Mesenchymal stem cell (in vitro differentiated cells and primary cell): ENCODE data around the gene PTEN.
"Not testable (repeated sequence)": the region's sequence is repeated elsewhere in the genome, so short reads cannot be mapped to it uniquely, and the experiment has no call there.

Experiments
- DNase-seq: peaks from one replicate; pipeline ENCODE4 v3.0.0-alpha.2; 2013
- H2AFZ ChIP-seq: one replicate; pipeline ENCODE4 v1.6.1; 2013; ENCODE audit warnings: low read depth, mild to moderate bottlenecking, control low read depth, inconsistent platforms, low read length, moderate library complexity
- H2AK5ac ChIP-seq: 2 replicates; pipeline ENCODE4 v1.6.1; 2013; ENCODE audit warnings: low read length, moderate library complexity, mild to moderate bottlenecking, inconsistent platforms; ENCODE audit not compliant: severe bottlenecking
- H2BK120ac ChIP-seq: one replicate; pipeline ENCODE4 v1.6.1; 2013; ENCODE audit warnings: low read depth, mild to moderate bottlenecking, inconsistent platforms, low read length, moderate library complexity
- H2BK12ac ChIP-seq, 2 experiments: one replicate each; pipeline ENCODE4 v1.6.1; 2013; ENCODE audit warnings: inconsistent platforms in 2 of 2, low read length in 2 of 2, mild to moderate bottlenecking in 2 of 2, moderate library complexity in 2 of 2, control low read depth in 1 of 2
- H2BK15ac ChIP-seq: one replicate; pipeline ENCODE4 v1.6.1; 2013; ENCODE audit warnings: mild to moderate bottlenecking, low read depth, inconsistent platforms; ENCODE audit not compliant: poor library complexity, severe bottlenecking
- H2BK5ac ChIP-seq: 2 replicates; pipeline ENCODE4 v1.6.1; 2013; ENCODE audit warnings: low read depth, mild to moderate bottlenecking, low read length, control low read depth, inconsistent platforms; ENCODE audit not compliant: poor library complexity, severe bottlenecking
- H3K14ac ChIP-seq, 2 experiments: one replicate each; pipeline ENCODE4 v1.6.1; 2013; ENCODE audit warnings: inconsistent platforms in 2 of 2, low read length in 2 of 2, control low read depth in 1 of 2, mild to moderate bottlenecking in 1 of 2, moderate library complexity in 1 of 2
- H3K18ac ChIP-seq, 2 experiments: one replicate each; pipeline ENCODE4 v1.6.1; 2013; ENCODE audit warnings: inconsistent platforms in 2 of 2, low read length in 2 of 2, control low read depth in 1 of 2, low read depth in 1 of 2, mild to moderate bottlenecking in 1 of 2
- H3K23ac ChIP-seq, 2 experiments: one replicate each; pipeline ENCODE4 v1.6.1; 2013; ENCODE audit warnings: inconsistent platforms in 2 of 2, low read length in 2 of 2, mild to moderate bottlenecking in 2 of 2, moderate library complexity in 2 of 2, control low read depth in 1 of 2
- H3K27ac ChIP-seq: 2 replicates; pipeline ENCODE4 v1.5.1; 2013; ENCODE audit warnings: mild to moderate bottlenecking, moderate library complexity, low read length, control low read depth, inconsistent platforms; ENCODE audit not compliant: poor library complexity, severe bottlenecking
- H3K27me3 ChIP-seq, 2 experiments: 2 replicates each; pipeline versions ENCODE4 v1.6.1 to v1.7.0; 2013; ENCODE audit warnings: low read length in 2 of 2, mild to moderate bottlenecking in 2 of 2, moderate library complexity in 2 of 2, control low read depth in 1 of 2, inconsistent platforms in 1 of 2; ENCODE audit not compliant: control insufficient read depth in 1 of 2, insufficient read depth in 1 of 2
- H3K36me3 ChIP-seq, 2 experiments: 2 replicates each; pipeline versions ENCODE4 v1.6.1 to v1.7.0; 2013; ENCODE audit warnings: low read length in 2 of 2, control low read depth in 1 of 2, inconsistent platforms in 1 of 2, low read depth in 1 of 2, mild to moderate bottlenecking in 1 of 2; ENCODE audit not compliant: insufficient read depth in 2 of 2, control insufficient read depth in 1 of 2
- H3K4ac ChIP-seq, 2 experiments: one replicate each; pipeline ENCODE4 v1.6.1; 2013; ENCODE audit warnings: inconsistent platforms in 2 of 2, low read length in 2 of 2, mild to moderate bottlenecking in 2 of 2, moderate library complexity in 2 of 2, control low read depth in 1 of 2, low read depth in 1 of 2
- H3K4me1 ChIP-seq: 2 replicates; pipeline ENCODE4 v1.6.1; 2013; ENCODE audit warnings: low read depth, low read length, control low read depth; ENCODE audit not compliant: control insufficient read depth, insufficient read depth
- H3K4me2 ChIP-seq: 2 replicates; pipeline ENCODE4 v1.6.1; 2013; ENCODE audit warnings: low read length, mild to moderate bottlenecking, inconsistent platforms; ENCODE audit not compliant: poor library complexity, severe bottlenecking
- H3K4me3 ChIP-seq, 2 experiments: 2 replicates each; pipeline versions ENCODE4 v1.5.1 to v1.7.0; 2013; ENCODE audit warnings: low read length in 2 of 2, mild to moderate bottlenecking in 2 of 2, control low read depth in 1 of 2, low read depth in 1 of 2; ENCODE audit not compliant: insufficient read depth in 1 of 2
- H3K79me1 ChIP-seq: replicated peaks from 2 replicates; pipeline ENCODE4 v1.6.1; 2013; ENCODE audit warnings: mild to moderate bottlenecking, control low read depth, low read length, inconsistent platforms; ENCODE audit not compliant: poor library complexity, severe bottlenecking
- H3K9ac ChIP-seq: 2 replicates; pipeline ENCODE4 v1.7.0; 2013; ENCODE audit warnings: mild to moderate bottlenecking, low read length, moderate library complexity
- H3K9me3 ChIP-seq: 2 replicates; pipeline ENCODE4 v1.7.0; 2013; ENCODE audit warnings: mild to moderate bottlenecking, low read length; ENCODE audit not compliant: control insufficient read depth
- H4K8ac ChIP-seq: one replicate; pipeline ENCODE4 v1.6.1; 2013; ENCODE audit warnings: inconsistent platforms, mild to moderate bottlenecking, low read length, moderate library complexity
- H4K91ac ChIP-seq: one replicate; pipeline ENCODE4 v1.6.1; 2013; ENCODE audit warnings: mild to moderate bottlenecking, low read length, inconsistent platforms
- WGBS: methylation state at CpG from one replicate; pipeline ENCODE4 v1.1.7; 2013; ENCODE audit warnings: mixed read lengths; 5-methylcytosine and 5-hydroxymethylcytosine counted together

The PTEN gene

GRCh38 chr10:87846023-87846422 is 17.4 kb upstream of the PTEN start:
- WGBS = 55% methylated on average over 7 of the region's 7 CpGs
- H2AK5ac ChIP-seq = no peak overlapping the region
- H3K27me3 ChIP-seq = no peaks in the 10 kb centered on the region
- peak; percentile 93 for DNase-seq
- no peak overlapping the region for H2AFZ ChIP-seq
- H2BK12ac ChIP-seq = no peak overlapping the region
- H4K91ac ChIP-seq = peak overlapping the region; percentile 2
- H3K9me3 ChIP-seq = no peaks in the 10 kb centered on the region
- no peak overlapping the region for H3K4ac ChIP-seq
- no peak overlapping the region for H3K4me2 ChIP-seq
- no peak overlapping the region for H3K27ac ChIP-seq
- H3K14ac ChIP-seq = no peak overlapping the region
- no peak overlapping the region for H3K23ac ChIP-seq
- peak overlapping the region; percentile 9 for H4K8ac ChIP-seq
- no peaks in the 10 kb centered on the region for H3K36me3 ChIP-seq
- no peak overlapping the region for H3K18ac ChIP-seq
- H3K4me3 ChIP-seq = no peak overlapping the region
- peaks cover 3% of the 10 kb centered on the region for H3K4me1 ChIP-seq
- no peak overlapping the region for H3K9ac ChIP-seq
- peaks cover 2% of the 10 kb centered on the region for H3K79me1 ChIP-seq
- no peak overlapping the region for H2BK5ac ChIP-seq
- H2BK120ac ChIP-seq = no peak overlapping the region
- no peak overlapping the region for H2BK15ac ChIP-seq

GRCh38 chr10:87846711-87847110 is 16.7 kb upstream of the PTEN start:
- not testable (repeated sequence) for H3K14ac ChIP-seq, H2AFZ ChIP-seq, H3K4ac ChIP-seq, H4K91ac ChIP-seq, H3K23ac ChIP-seq, H4K8ac ChIP-seq, H2BK12ac ChIP-seq, H3K4me2 ChIP-seq, H2AK5ac ChIP-seq, H3K4me3 ChIP-seq, H3K27ac ChIP-seq, H3K4me1 ChIP-seq, DNase-seq, H3K9ac ChIP-seq, H3K27me3 ChIP-seq, H3K79me1 ChIP-seq, H2BK120ac ChIP-seq, H3K9me3 ChIP-seq, H2BK5ac ChIP-seq, H3K36me3 ChIP-seq, H3K18ac ChIP-seq, H2BK15ac ChIP-seq
- WGBS = 99% methylated on average over 8 of the region's 8 CpGs

- Histone ChIP-seq H2BK12ac (no peak overlapping the region), H2BK5ac (no peak overlapping the region), H3K27me3 (no peaks in the 10 kb centered on the region), H3K23ac (no peak overlapping the region), H3K9ac (no peak overlapping the region), H2BK120ac (no peak overlapping the region), H2BK15ac (no peak overlapping the region), H4K91ac (no peak overlapping the region), H3K18ac (no peak overlapping the region), H3K4me1 (peaks cover under 1% of the 10 kb centered on the region), H2AFZ (no peak overlapping the region), H3K9me3 (no peaks in the 10 kb centered on the region), H3K4me2 (no peak overlapping the region), H2AK5ac (no peak overlapping the region), H3K27ac (no peak overlapping the region), H4K8ac (no peak overlapping the region), H3K4me3 (no peak overlapping the region), H3K79me1 (peaks cover 2% of the 10 kb centered on the region), H3K14ac (no peak overlapping the region), H3K36me3 (no peaks in the 10 kb centered on the region), H3K4ac (no peak overlapping the region)
- DNase-seq = no peak
These were observed 15.9 kb upstream of the PTEN start for GRCh38 chr10:87847550-87847949.

GRCh38 chr10:87849001-87849400 is 14.4 kb upstream of the PTEN start:
- H2BK15ac ChIP-seq = no peak overlapping the region
- no peak for DNase-seq
- no peaks in the 10 kb centered on the region for H3K4me1 ChIP-seq
- no peak overlapping the region for H3K18ac ChIP-seq
- no peak overlapping the region for H2BK12ac ChIP-seq
- no peaks in the 10 kb centered on the region for H3K9me3 ChIP-seq
- H3K4me3 ChIP-seq = no peak overlapping the region
- no peak overlapping the region for H2AK5ac ChIP-seq
- no peak overlapping the region for H4K8ac ChIP-seq
- H3K27me3 ChIP-seq = no peaks in the 10 kb centered on the region
- H3K27ac ChIP-seq = no peak overlapping the region
- H3K4ac ChIP-seq = no peak overlapping the region
- H2AFZ ChIP-seq = no peak overlapping the region
- H3K9ac ChIP-seq = no peak overlapping the region
- H2BK120ac ChIP-seq = no peak overlapping the region
- no peak overlapping the region for H3K4me2 ChIP-seq
- no peak overlapping the region for H2BK5ac ChIP-seq
- peaks cover 2% of the 10 kb centered on the region for H3K79me1 ChIP-seq
- no peak overlapping the region for H3K23ac ChIP-seq
- H4K91ac ChIP-seq = no peak overlapping the region
- no peak overlapping the region for H3K14ac ChIP-seq
- no peaks in the 10 kb centered on the region for H3K36me3 ChIP-seq
